Measurements from ENCODE around the gene TRIM51.
"Not testable (repeated sequence)": the region's sequence is repeated elsewhere in the genome, so short reads cannot be mapped to it uniquely, and the experiment has no call there.

TRIM51 gene, protein sequence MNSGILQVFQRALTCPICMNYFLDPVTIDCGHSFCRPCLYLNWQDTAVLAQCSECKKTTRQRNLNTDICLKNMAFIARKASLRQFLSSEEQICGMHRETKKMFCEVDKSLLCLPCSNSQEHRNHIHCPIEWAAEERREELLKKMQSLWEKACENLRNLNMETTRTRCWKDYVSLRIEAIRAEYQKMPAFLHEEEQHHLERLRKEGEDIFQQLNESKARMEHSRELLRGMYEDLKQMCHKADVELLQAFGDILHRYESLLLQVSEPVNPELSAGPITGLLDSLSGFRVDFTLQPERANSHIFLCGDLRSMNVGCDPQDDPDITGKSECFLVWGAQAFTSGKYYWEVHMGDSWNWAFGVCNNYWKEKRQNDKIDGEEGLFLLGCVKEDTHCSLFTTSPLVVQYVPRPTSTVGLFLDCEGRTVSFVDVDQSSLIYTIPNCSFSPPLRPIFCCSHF

DNA sequence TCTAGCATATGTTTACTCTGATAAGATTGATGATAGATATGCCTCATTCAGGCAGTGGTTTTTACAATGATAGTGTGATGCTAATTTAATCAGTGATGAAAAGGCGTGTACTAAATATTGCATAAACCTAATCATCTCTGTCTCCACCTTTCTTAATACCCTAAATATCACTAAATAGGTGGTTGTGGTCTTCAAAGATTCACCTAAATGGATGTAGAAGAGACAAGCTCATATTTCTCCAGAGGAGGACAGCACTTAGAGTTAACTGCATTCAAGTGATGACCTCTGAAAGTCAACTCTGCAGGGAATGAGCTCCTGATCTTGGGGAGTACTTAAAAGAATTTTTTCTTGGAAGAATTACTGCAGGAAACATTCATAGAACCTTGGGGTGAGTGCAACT lies at the start of gene TRIM51:
TSS of gene TRIM51 (plus strand) at position 301 of the 400 bp plus-strand sequence. CDS start 2,132 bp downstream, outside the sequence.
- DNase-seq (ENCODE audit: low spot score) = not testable (repeated sequence)

DNA sequence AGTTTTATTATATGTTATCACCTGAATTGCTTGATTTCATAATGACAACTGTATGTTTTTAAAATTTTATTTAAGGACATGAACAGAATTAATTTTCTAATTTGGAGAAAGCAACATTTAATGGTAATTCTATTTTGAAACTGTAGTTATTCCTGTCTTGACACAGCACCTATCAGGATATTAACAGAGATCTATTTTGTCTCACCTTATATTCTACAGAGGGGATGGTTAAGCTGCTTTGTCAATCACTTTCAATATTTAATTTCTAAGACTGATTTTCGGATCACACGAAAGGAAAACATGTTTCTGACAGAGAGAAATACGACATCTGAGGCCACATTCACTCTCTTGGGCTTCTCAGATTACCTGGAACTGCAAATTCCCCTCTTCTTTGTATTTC lies 44.6 kb upstream of the TRIM51 start, which contains the start of gene OR5D16:
TSS of gene OR5D16 (plus strand) at position 301 of the 400 bp plus-strand sequence. CDS start at position 301, 0 bp downstream.
- no peak for DNase-seq (ENCODE audit: low spot score)

DNA sequence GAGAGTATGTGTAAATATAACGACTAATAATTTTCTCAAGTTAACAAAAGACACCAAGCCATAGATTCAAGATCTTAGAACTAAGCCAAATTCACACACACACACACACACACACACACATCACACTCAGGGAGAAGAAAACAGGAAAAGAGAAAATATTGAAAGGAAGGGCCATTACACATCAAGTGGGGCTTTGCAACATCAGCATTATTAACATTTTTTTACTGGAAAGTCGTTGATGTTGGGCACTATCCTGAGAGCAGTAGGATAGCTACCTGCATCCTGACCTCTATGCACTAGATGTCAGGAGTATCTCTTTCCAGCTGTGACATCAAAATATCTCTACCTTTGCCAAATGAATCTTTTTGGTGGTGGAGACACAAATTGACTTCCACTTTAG lies 35.6 kb upstream of the TRIM51 start:
- DNase-seq (ENCODE audit: low spot score) = no peak

DNA sequence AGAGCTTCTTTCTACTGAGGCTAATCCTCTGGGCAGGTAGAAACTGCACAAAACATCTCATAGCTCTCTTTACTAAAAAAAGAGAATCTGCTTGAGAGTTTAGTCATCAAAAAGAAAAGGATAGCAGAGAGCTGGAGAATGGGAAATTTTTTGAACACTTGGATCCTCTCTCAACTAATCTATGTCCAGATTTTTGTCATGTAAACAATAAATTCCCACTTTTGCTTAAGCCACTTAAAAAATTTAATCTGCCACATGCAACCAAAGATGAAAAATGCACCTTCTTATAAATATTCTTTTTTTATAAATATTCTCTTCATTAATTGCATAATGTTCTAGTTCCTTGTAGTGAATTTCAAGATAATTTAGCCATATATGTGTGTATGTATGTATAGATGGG lies 34.1 kb upstream of the TRIM51 start:
- no peak for DNase-seq (ENCODE audit: low spot score)

DNA sequence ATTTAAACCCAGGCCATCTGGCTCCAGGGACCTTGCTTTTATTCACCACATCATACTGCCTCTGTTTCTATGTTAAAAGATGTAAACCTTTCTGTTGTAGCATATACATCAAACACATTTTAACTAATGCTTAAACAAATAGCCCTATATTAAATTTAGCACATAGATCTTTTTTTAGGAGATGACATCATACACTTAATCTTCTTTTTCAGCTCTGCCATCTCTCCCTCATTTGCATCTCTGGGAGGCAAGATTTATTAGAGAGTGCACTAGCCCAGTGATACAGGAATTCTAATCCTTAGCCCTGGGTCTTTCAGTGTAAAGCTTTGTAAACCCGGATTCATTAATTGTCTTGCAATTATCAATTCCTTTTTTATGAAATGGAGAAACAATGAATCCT lies 31.0 kb upstream of the TRIM51 start:
- no peak for DNase-seq (ENCODE audit: low spot score)

DNA sequence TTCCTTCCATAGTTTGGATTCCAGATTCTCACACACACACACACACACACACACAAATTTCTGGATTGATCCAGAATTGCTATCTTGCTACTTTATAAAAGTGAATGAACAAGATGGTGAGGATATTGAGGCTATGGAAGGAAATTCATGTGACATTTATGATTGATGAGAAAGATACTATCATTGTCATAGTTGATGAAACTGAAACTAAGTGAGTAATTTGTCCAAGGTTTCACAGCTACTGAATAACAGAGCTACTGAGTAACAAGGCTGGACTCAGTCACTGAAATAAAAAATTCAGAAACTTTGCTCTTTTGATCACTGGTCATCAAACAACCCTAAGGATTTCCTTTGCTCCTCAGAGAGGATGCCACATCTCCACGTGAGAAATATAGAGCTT lies 28.4 kb upstream of the TRIM51 start:
- DNase-seq (ENCODE audit: low spot score) = no peak

DNA sequence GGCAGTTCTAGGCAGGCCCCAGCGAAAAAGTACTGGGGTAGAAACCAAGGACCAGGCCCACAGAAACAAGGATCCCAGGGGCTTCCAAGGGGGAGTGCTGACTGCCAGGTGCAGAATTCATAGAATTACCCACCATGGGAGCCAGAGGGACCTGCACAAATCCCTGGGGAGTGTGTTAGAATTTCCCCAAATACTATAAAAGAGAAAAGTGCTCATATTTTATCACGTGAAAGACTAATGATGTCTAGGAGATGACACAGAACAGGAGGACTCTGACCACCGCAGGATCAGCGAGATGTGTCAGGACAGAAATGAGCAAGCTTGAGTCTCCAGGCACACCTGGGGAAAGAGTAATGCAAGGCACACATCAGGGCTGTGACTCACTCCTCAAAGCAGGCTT lies 15.7 kb upstream of the TRIM51 start:
- DNase-seq (ENCODE audit: low spot score) = not testable (repeated sequence)

DNA sequence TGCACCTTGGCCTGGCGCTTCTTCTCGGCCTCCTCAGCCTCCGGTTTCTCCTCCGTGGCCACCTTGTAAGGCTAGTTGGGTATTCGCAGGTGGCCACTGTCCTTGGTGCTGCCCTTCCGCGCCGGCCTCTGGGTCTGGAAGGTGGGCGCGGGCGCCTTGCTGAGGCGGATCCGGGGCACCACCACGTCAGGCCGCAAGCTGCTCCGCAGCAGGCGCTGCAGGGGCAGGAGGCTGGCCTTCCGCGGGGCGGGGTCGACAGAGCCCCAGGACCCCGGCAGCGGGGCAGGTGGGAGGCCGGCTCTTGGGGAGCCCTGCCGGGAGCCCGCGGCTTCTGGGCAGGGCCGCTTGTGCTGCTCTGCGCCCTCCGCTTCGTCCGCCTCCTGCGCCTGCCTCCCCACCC lies 10.4 kb upstream of the TRIM51 start:
- DNase-seq (ENCODE audit: low spot score) = not testable (repeated sequence)

DNA sequence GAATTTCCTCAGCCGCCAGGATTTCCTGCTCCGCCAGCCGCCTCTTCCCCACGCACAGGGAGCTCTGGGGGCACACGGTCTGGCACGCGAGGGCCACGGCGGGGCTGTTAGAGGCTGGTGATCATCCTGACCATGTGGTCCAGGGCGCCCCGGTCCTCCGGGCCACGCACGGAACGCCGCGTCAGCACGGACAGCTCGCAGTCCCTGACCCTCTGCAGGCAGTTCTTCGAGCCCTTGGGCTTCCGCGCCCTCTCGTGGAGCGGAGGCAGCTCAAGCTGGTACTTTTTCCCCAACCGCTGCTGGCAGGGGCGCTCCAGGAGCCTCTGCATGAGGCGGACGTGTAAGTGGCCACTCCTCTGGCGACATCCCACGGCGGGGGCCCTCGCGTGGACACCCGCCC lies 10.0 kb upstream of the TRIM51 start:
- DNase-seq (ENCODE audit: low spot score) = not testable (repeated sequence)

DNA sequence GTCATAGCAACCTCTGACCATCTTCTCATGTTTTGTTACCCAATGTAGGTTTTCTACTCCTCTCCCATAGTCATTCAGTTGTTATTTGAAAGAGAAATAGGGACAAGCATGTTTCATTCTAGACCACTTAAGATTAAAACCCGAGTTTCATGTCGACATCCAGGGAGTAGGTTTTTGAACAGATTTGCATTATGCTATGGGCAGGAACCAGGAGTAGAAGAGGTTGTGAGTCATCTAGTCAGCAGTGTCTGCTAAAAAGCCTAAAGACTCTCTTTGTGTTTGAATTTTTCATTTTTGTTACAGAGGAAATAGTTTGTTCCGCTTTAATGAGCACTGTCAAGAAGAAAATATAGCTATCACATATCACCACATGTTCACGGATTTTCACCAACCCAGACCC lies 1.9 kb downstream of the TRIM51 start:
- not testable (repeated sequence) for DNase-seq (ENCODE audit: low spot score)

DNA sequence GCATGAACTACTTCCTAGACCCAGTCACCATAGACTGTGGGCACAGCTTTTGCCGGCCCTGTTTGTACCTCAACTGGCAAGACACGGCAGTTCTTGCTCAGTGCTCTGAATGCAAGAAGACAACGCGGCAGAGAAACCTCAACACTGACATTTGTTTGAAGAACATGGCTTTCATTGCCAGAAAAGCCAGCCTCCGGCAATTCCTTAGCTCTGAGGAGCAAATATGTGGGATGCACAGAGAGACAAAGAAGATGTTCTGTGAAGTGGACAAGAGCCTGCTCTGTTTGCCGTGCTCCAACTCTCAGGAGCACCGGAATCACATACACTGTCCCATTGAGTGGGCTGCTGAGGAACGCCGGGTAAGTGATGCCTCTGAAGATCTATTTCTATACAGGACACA lies 2.4 kb downstream of the TRIM51 start:
- not testable (repeated sequence) for DNase-seq (ENCODE audit: low spot score)

DNA sequence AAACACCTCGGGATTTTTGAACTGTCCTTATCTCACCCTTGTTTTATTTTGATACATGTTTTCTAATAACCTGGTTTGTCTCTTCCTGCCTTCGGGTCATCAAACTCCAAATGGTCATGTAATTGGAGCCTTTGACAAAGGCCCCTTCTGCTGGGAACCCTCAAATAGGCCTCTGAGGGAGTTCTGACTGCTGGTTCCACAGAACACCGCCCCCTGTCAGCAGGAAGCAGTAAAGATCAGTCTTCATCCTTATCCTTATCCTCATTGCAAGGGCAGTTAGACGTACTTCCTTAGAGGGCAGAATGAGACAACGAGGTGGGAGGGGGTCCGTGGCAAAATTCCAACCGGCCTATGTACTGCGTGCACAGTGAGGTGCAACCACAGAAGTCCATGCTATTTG lies 12.1 kb downstream of the TRIM51 start:
- DNase-seq (ENCODE audit: low spot score) = no peak

DNA sequence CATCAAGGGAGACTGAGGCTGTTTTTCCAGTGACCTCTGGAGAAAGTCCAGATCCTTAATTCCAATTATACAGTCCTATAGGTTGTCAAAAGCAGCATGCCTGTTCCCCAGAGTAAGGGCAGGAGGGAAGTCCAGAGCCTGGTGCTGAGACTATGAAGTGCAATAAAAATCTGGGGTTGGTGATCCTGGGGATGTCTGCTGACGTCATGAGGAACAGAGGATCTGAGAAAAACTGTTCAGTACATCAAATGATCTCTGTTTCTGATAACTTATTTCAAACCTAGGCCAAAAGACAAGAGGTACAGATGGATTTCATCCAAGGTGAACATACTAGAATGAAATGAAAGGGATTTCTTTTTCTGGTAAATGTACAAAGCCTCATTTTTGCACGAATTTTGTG lies 19.2 kb downstream of the TRIM51 start:
- DNase-seq (ENCODE audit: low spot score) = no peak

DNA sequence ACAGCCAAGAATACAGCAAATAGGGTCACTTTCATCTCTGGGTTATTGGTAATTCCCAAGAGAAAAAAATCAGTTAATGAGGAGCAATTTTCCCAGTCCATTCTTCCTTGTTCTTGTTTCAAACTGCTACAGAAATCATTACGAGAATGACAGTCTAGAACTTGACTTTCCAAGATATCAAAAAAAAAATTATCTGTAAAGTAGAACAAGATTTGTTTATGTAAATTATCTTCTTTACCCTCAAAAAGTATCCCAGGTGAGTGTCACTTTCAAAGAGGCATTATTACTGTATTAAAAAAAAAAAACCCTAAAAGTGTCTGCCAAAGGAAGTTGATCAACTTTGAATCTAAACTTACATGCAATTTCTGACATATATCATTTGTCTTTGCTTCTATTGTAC lies 31.4 kb downstream of the TRIM51 start, which contains the start of gene OR5W2:
TSS of gene OR5W2 (minus strand) at position 101 of the 400 bp plus-strand sequence. CDS start at position 101, 0 bp downstream.
- DNase-seq (ENCODE audit: low spot score) = no peak

DNA sequence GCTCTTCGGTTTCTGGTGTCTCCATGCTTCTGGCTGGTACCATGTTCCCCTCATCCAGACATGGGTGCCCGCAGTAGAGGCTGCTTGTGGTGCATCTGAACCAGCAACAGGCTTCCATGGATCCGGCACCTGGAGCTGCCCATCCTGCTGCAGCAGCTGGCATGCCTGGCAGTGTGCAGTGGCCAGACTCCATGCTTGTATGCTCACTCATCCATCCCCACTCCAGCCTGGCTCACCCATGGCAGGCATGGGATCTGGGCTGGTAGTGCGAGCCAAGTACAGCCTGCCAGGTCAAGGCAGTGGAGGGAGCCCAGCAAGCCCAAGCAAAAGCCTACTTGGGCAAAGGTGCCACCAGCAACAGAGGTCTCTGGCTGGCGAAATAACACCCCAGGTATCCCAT lies 37.4 kb downstream of the TRIM51 start:
- DNase-seq (ENCODE audit: low spot score) = no peak

DNA sequence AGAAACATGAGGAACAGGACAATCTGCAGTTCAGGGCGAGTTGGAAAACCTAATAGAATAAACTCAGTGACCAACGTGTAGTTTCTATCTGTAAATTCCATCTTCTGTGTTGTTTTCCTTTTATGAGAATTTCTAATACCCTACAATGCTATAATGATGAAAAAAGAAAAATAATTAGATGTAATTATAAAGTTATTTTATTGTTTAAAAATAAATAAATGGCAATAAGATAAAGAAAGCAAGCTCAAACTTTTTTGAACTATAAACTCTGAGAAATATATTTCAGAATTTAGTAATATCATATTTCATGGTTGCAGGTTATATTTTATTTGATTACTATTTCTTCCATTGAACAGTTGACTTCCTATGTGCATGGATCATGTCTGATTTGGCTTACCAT lies 53.2 kb downstream of the TRIM51 start, which contains the start of gene OR5I1:
TSS of gene OR5I1 (minus strand) at position 101 of the 400 bp plus-strand sequence. CDS start at position 101, 0 bp downstream.
- no peak for DNase-seq (ENCODE audit: low spot score)

All from activated CD4-positive, alpha-beta T cell treated with anti-CD3 and anti-CD28 coated beads, Interleukin-2, Interleukin-4, amounts not matched to agents 100 ng/mL and 50 ng/mL, durations not matched to agents 16 hours and 8 hours (primary cell).